Liver (tissue), 9 donors: ENCODE results near the gene FCRL1. TPM values are rescaled to one million over a fixed set of nuclear protein-coding genes. Genes with fewer than 3 reads are reported as not detected.

Source experiments
- DNase-seq: peaks from one replicate; pipeline ENCODE4 v3.0.0-alpha.2; 2017; ENCODE audit warnings: low spot score
- H3K27ac ChIP-seq, 2 donors: one replicate each; pipeline ENCODE4 v1.7.0; 2013; ENCODE audit warnings: inconsistent platforms in 2 of 2, low read length in 2 of 2, control low read depth in 1 of 2, low read depth in 1 of 2, mild to moderate bottlenecking in 1 of 2
- H3K27me3 ChIP-seq, 4 donors: one replicate each; pipeline versions ENCODE4 v1.6.1 to v1.7.0; 2013; ENCODE audit warnings: low read length in 3 of 4, inconsistent platforms in 1 of 4, mild to moderate bottlenecking in 1 of 4, moderate library complexity in 1 of 4; ENCODE audit not compliant: control insufficient read depth in 4 of 4, insufficient read depth in 4 of 4
- H3K36me3 ChIP-seq, 4 donors: one replicate each; pipeline versions ENCODE4 v1.6.1 to v1.7.0; 2013; ENCODE audit warnings: low read length in 3 of 4, mild to moderate bottlenecking in 3 of 4, low read depth in 1 of 4, moderate library complexity in 1 of 4; ENCODE audit not compliant: control insufficient read depth in 4 of 4, insufficient read depth in 3 of 4
- H3K4me1 ChIP-seq, 4 donors: one replicate each; pipeline versions ENCODE4 v1.6.1 to v1.7.0; 2013; ENCODE audit warnings: low read length in 3 of 4, mild to moderate bottlenecking in 3 of 4, moderate library complexity in 1 of 4; ENCODE audit not compliant: control insufficient read depth in 4 of 4, insufficient read depth in 4 of 4
- H3K4me3 ChIP-seq, 3 donors: one replicate each; pipeline versions ENCODE4 v1.6.1 to v1.7.0; 2013; ENCODE audit warnings: low read length in 3 of 3, control low read depth in 1 of 3, low read depth in 1 of 3, mild to moderate bottlenecking in 1 of 3
- H3K9ac ChIP-seq, 2 donors: one replicate each; pipeline ENCODE4 v1.7.0; 2013; ENCODE audit warnings: low read length in 2 of 2, mild to moderate bottlenecking in 2 of 2, moderate library complexity in 2 of 2, control low read depth in 1 of 2, low read depth in 1 of 2
- H3K9me3 ChIP-seq, 4 donors: one replicate each; pipeline versions ENCODE4 v1.6.1 to v1.7.0; 2013; ENCODE audit warnings: low read length in 3 of 4; ENCODE audit not compliant: control insufficient read depth in 4 of 4
- ATF3 ChIP-seq: IDR thresholded peaks from 2 replicates; pipeline ENCODE4 v1.6.1; 2016; ENCODE audit warnings: antibody characterized with exemption
- CTCF ChIP-seq: fragments of 150-350 bp; IDR thresholded peaks from 2 replicates; pipeline ENCODE4 v1.5.1; 2017; ENCODE audit warnings: improper control_type of control experiment, low read depth, low read length; ENCODE audit not compliant: missing input control
- EGR1 ChIP-seq, 2 donors: IDR thresholded peaks; 2 replicates each; pipeline ENCODE4 v1.6.1; 2016 to 2018; ENCODE audit warnings: antibody characterized with exemption in 2 of 2, low read depth in 2 of 2
- FOXA1 ChIP-seq: IDR thresholded peaks from 2 replicates; pipeline ENCODE4 v1.6.1; 2016; ENCODE audit warnings: antibody characterized with exemption
- FOXA2 ChIP-seq: IDR thresholded peaks from 2 replicates; pipeline ENCODE4 v1.6.1; 2016; ENCODE audit warnings: antibody characterized with exemption
- GABPA ChIP-seq, 2 donors: IDR thresholded peaks in 1 of 2; conservative IDR thresholded peaks in 1 of 2; 2 replicates each; pipeline ENCODE4 v1.6.1; 2016; ENCODE audit warnings: antibody characterized with exemption in 2 of 2, mild to moderate bottlenecking in 1 of 2, moderate library complexity in 1 of 2
- HNF4A ChIP-seq, 2 donors: conservative IDR thresholded peaks; 2 replicates each; pipeline ENCODE4 v1.6.1; 2016; ENCODE audit warnings: antibody characterized with exemption in 2 of 2, mild to moderate bottlenecking in 2 of 2
- HNF4G ChIP-seq: IDR thresholded peaks from 2 replicates; pipeline ENCODE4 v1.6.1; 2016; ENCODE audit warnings: antibody characterized with exemption
- JUND ChIP-seq, 2 donors: IDR thresholded peaks; 2 replicates each; pipeline ENCODE4 v1.6.1; 2016; ENCODE audit warnings: antibody characterized with exemption in 2 of 2
- NR2F2 ChIP-seq: IDR thresholded peaks from 2 replicates; pipeline ENCODE4 v1.6.1; 2016; ENCODE audit warnings: antibody characterized with exemption
- RAD21 ChIP-seq, 2 donors: IDR thresholded peaks; 2 replicates each; pipeline ENCODE4 v1.6.1; 2016; ENCODE audit warnings: antibody characterized with exemption in 2 of 2, mild to moderate bottlenecking in 2 of 2
- REST ChIP-seq: IDR thresholded peaks from 2 replicates; pipeline ENCODE4 v1.6.1; 2016; ENCODE audit warnings: antibody characterized with exemption, mild to moderate bottlenecking
- RXRA ChIP-seq, 2 donors: IDR thresholded peaks; 2 replicates each; pipeline ENCODE4 v1.6.1; 2017 to 2018; ENCODE audit warnings: antibody characterized with exemption in 2 of 2, mild to moderate bottlenecking in 1 of 2
- SP1 ChIP-seq: IDR thresholded peaks from 2 replicates; pipeline ENCODE4 v1.6.1; 2018; ENCODE audit warnings: antibody characterized with exemption, mild to moderate bottlenecking
- TAF1 ChIP-seq: conservative IDR thresholded peaks from 2 replicates; pipeline ENCODE4 v1.6.1; 2016; ENCODE audit warnings: antibody characterized with exemption, mild to moderate bottlenecking
- YY1 ChIP-seq: IDR thresholded peaks from 2 replicates; pipeline ENCODE4 v1.6.1; 2016; ENCODE audit warnings: antibody characterized with exemption, mild to moderate bottlenecking
- ZBTB33 ChIP-seq: IDR thresholded peaks from 2 replicates; pipeline ENCODE4 v1.6.1; 2016; ENCODE audit warnings: antibody characterized with exemption
- WGBS: extraction: QIAGEN DNeasy Blood & Tissue Kit; methylation state at CpG from one replicate; pipeline ENCODE4 v1.1.7; 2013; 5-methylcytosine and 5-hydroxymethylcytosine counted together
- polyA plus RNA-seq, 2 donors: library from polyadenylated mRNA; stranded (reverse) in 1 of 2; unstranded in 1 of 2; fragments of 200-250 nt in 1 of 2; fragments of >200 nt in 1 of 2; fragmentation: Nextera tagmentation in 1 of 2; extraction: Ambion mirVana in 1 of 2; gene quantifications; one replicate each; pipeline versions ENCODE4 v1.2.1 to v1.2.3, GENCODE V29; 2013 to 2015
- total RNA-seq, 2 donors: library from RNA; depleted of rRNA; stranded (reverse); fragments of >200 nt; gene quantifications; one replicate each; pipeline ENCODE4 v1.2.3, GENCODE V29; 2014
- donor health status: healthy.
- donor health status: healthy.
- donor health status: healthy.
- donor health status: healthy.
- donor health status: healthy.

Gene FCRL1
- total and polyA plus RNA-seq, 4 donors: 0.02 to 0.84 (median 0.49) TPM

GRCh38 chr1:157829711-157830110 lies 9.8 kb upstream of the FCRL1 start:
- Histone ChIP-seq H3K4me3 (no peak overlapping the region), H3K9me3 (no peaks in the 10 kb centered on the region), H3K36me3 (no peaks in the 10 kb centered on the region), H3K4me1 (no peaks in the 10 kb centered on the region), H3K27ac (no peak overlapping the region), H3K9ac (no peak overlapping the region), H3K27me3 (no peaks in the 10 kb centered on the region)
- DNase-seq: no peak
- WGBS: 73% methylated on average over 3 of the region's 3 CpGs
- TF ChIP-seq HNF4A (conservative IDR thresholded peaks at IDR 0.05) (no peak), ATF3 (no peak), HNF4G (no peak), TAF1 (no peak), RAD21 (IDR thresholded peaks at IDR 0.05) (no peak), FOXA2 (no peak), SP1 (no peak), NR2F2 (no peak), RXRA (IDR thresholded peaks at IDR 0.05) (no peak), YY1 (no peak)

- H3K27ac ChIP-seq: no peak overlapping the region
- no peak for DNase-seq
- H3K36me3 ChIP-seq: no peaks in the 10 kb centered on the region
- no peaks in the 10 kb centered on the region for H3K9me3 ChIP-seq
- H3K27me3 ChIP-seq: no peaks in the 10 kb centered on the region
- no peaks in the 10 kb centered on the region for H3K4me1 ChIP-seq
- TF ChIP-seq HNF4G (no peak), HNF4A (conservative IDR thresholded peaks at IDR 0.05) (no peak), RXRA (IDR thresholded peaks at IDR 0.05) (no peak), JUND (IDR thresholded peaks at IDR 0.05) (no peak), NR2F2 (no peak), TAF1 (no peak), YY1 (no peak), ATF3 (no peak), SP1 (no peak), RAD21 (IDR thresholded peaks at IDR 0.05) (no peak), CTCF (no peak), GABPA (IDR thresholded peaks at IDR 0.05 in 1 of 2, conservative IDR thresholded peaks at IDR 0.05 in 1 of 2) (no peak), EGR1 (IDR thresholded peaks at IDR 0.05; ENCODE audit: low read depth in 2 of 2) (no peak), ZBTB33 (no peak), REST (no peak), FOXA1 (no peak)
- H3K9ac ChIP-seq: no peak overlapping the region
- H3K4me3 ChIP-seq: no peak overlapping the region
These were observed 9.3 kb upstream of the FCRL1 start for GRCh38 chr1:157829210-157829609.
